Activated naive CD4-positive, alpha-beta T cell treated with anti-CD3 and anti-CD28 coated beads, Interleukin-2, amount 10 ng/mL, durations not matched to agents 7 days and 5 days (primary cell): Measurements from ENCODE around the gene SORL1.
"Not testable (repeated sequence)": the region's sequence is repeated elsewhere in the genome, so short reads cannot be mapped to it uniquely, and the experiment has no call there.

ENCODE experiments used
- CTCF ChIA-PET: fragments of 350-600 bp; sonication (Branson Sonifier 250); formaldehyde crosslinking; loops from one replicate; lab custom pipeline; 2021; ENCODE audit warnings: antibody characterized with exemption; lab: Charles Lee
- DNase-seq: peaks from one replicate; pipeline ENCODE4 v3.0.0-alpha.2; 2020
- H3K27ac Mint-ChIP-seq: one replicate; pipeline ENCODE4 v1.8.0; 2021; ENCODE audit warnings: mild to moderate bottlenecking, moderate library complexity, mixed read lengths
- H3K27me3 Mint-ChIP-seq: one replicate; pipeline ENCODE4 v1.8.0; 2021; ENCODE audit warnings: mild to moderate bottlenecking, mixed read lengths
- H3K36me3 Mint-ChIP-seq: one replicate; pipeline ENCODE4 v1.8.0; 2021; ENCODE audit warnings: mixed read lengths
- H3K4me1 Mint-ChIP-seq: one replicate; pipeline ENCODE4 v1.8.0; 2021; ENCODE audit warnings: mixed read lengths
- H3K4me3 Mint-ChIP-seq: one replicate; pipeline ENCODE4 v1.8.0; 2021; ENCODE audit warnings: mild to moderate bottlenecking, moderate library complexity, mixed read lengths
- H3K9me3 Mint-ChIP-seq: one replicate; pipeline ENCODE4 v1.8.0; 2021; ENCODE audit warnings: mixed read lengths

The SORL1 gene

DNA sequence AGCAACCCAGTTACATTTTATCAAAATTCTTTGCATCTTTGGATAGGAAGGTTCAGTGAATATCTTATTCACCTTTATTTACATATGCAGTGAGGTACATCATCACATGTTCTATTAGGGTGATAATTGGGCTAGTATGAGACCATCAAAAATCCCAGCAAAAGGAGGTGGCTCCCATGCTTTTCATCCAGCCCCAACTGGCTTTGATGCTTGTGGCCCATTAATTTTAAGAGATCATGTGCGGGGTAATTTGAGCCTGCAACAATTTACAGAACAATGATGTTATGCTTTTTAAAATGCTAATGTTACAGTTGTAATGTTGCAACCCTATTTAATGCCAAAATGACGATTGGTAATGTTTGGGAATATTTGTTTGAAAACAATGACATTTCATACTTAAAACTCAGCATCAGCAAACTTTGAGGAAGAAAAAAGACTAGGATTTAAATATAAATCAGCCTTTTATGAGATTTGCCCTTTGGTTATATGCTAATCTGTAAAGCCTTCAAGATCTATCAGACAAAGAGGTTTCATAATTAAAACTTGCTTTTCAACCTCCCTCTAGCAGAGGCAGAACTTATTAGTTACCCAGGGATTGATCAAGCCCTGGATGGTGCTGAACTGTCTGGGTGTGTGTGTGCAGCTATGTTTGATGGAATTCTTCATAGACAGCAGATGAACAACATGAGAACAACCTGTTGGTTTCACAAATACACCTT lies 184.1 kb downstream of the SORL1 start:
- DNase-seq, result no peak

DNA sequence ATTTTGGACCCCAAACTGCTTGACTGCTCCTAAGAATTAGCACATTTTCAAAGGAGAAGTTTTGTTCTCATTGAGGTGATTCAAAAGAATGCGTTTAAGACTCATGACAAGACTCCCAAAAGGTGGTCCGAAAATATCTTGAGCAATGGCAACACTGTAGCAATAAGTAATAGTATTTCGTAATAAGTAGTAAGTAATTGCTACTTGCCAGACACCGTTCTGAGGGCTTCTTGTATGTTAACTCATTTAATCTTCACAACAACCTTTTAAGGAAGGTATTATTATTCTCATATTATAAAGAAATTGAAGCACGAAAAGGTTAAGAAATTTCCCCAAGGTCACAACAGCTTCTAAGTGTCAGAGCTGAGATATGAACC lies 184.7 kb downstream of the SORL1 start:
- CTCF ChIA-PET, result no interaction called here
- no peak overlapping the region for H3K4me3 Mint-ChIP-seq
- peaks cover 27% of the 10 kb centered on the region for H3K36me3 Mint-ChIP-seq
- no peaks in the 10 kb centered on the region for H3K9me3 Mint-ChIP-seq
- no peaks in the 10 kb centered on the region for H3K27me3 Mint-ChIP-seq
- H3K4me1 Mint-ChIP-seq, result no peaks in the 10 kb centered on the region
- no peak overlapping the region for H3K27ac Mint-ChIP-seq
- DNase-seq, result no peak

More for the DNA sequence above, 184.1 kb downstream of the SORL1 start:
- Mint-ChIP-seq H3K27me3 (no peaks in the 10 kb centered on the region), H3K9me3 (no peaks in the 10 kb centered on the region), H3K4me1 (no peaks in the 10 kb centered on the region), H3K27ac (no peak overlapping the region), H3K36me3 (peaks cover 29% of the 10 kb centered on the region), H3K4me3 (no peak overlapping the region)
- CTCF ChIA-PET, result no interaction called here

DNA sequence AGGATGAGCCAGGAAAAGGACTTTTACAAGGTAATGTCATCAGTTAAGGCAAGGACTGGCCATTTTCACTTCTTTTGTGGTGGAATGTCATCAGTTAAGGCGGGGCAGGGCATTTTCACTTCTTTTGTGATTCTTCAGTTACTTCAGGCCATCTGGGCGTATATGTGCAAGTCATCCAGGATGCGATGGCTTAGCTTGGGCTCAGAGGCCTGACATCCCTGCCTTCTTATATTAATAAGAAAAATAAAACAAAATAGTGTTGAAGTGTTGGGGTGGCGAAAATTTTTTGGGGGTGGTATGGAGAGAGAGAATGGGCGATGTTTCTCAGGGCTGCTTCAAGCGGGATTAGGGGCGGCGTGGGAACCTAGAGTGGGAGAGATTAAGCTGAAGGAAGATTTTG lies 185.5 kb downstream of the SORL1 start:
- H3K9me3 Mint-ChIP-seq, H3K27me3 Mint-ChIP-seq, DNase-seq, CTCF ChIA-PET, H3K27ac Mint-ChIP-seq, H3K4me1 Mint-ChIP-seq, H3K4me3 Mint-ChIP-seq: not testable (repeated sequence)
- H3K36me3 Mint-ChIP-seq, result peaks cover 19% of the 10 kb centered on the region

GRCh38 chr11:121643479-121644186 lies 191.5 kb downstream of the SORL1 start:
- H3K4me3 Mint-ChIP-seq, result no peak overlapping the region
- no peak overlapping the region for H3K27ac Mint-ChIP-seq
- CTCF ChIA-PET, result interaction anchor here (0.9 kb wide), 1 partner anchor 12 kb away, joined by 3 read pairs; no protein-coding TSS in a partner anchor
- H3K9me3 Mint-ChIP-seq, result no peaks in the 10 kb centered on the region
- no peaks in the 10 kb centered on the region for H3K4me1 Mint-ChIP-seq
- H3K27me3 Mint-ChIP-seq, result no peaks in the 10 kb centered on the region
- no peak for DNase-seq
- H3K36me3 Mint-ChIP-seq, result no peaks in the 10 kb centered on the region

DNA sequence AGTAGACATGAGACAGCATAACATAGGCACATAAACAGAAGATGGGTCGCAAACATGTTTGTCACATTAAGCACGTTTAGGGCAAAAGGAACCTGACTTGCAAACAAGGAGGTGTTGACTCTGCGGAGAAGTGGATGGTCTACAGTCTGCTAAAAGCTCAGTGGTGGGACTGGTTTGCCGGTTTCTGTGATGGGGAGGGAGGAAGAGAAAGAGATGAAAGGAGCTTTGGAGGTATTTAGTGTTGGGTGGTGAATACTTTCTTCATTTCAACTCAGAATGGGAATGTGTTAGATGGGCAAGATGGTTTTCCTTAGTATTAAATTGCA lies 192.0 kb downstream of the SORL1 start:
- Mint-ChIP-seq H3K4me1 (no peaks in the 10 kb centered on the region), H3K9me3 (no peaks in the 10 kb centered on the region), H3K27ac (no peak overlapping the region), H3K36me3 (no peaks in the 10 kb centered on the region), H3K27me3 (no peaks in the 10 kb centered on the region), H3K4me3 (no peak overlapping the region)
- CTCF ChIA-PET, result interaction anchor here (0.9 to 1.8 kb wide), 2 partner anchors 11 kb away, joined by 3 to 11 read pairs; no protein-coding TSS in a partner anchor
- DNase-seq, result no peak

DNA sequence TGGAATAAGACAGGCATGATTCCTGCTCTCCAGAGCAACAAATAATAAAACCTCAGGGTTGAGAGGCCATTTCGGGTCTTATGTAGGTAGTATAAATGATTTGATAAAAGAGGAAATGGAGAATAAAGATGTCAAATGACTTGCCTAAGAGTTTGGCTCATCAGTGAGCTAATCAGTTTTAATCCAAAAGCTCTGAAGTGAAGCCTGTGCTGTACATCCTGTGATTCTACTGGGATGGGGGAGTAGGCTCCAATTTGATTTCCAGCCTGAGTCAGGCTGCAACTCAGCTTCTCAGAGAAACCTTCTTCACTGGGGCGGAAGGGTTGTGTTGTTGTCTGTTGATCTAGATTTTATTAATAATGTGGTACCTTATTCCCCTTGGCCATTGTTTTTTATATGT lies 192.9 kb downstream of the SORL1 start:
- Mint-ChIP-seq H3K4me1 (peaks cover 6% of the 10 kb centered on the region), H3K27me3 (no peaks in the 10 kb centered on the region), H3K9me3 (no peaks in the 10 kb centered on the region), H3K36me3 (no peaks in the 10 kb centered on the region), H3K27ac (no peak overlapping the region), H3K4me3 (no peak overlapping the region)
- DNase-seq, result no peak
- CTCF ChIA-PET, result interaction anchor here (1.3 to 1.8 kb wide), 2 partner anchors 10 to 14 kb away, joined by 3 to 11 read pairs; no protein-coding TSS in a partner anchor

DNA sequence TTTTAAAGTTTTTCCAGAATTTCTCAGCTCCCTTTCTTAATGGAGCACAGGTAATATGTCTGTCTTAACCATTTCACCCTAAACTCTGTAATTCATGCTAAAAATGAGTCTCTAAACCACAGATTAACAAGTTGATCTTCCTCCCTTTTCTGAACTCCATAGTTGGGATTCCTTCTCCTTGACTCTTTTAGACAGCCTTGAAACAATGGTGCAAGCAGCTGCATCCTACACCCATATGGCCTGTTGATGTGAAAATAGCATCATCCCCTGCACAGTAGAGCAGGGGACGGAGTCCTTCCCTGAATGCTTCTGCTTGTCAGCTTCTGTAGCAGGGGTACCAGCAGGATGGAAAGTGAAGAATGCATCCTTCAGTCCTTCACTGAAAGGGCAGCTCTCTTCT lies 193.5 kb downstream of the SORL1 start:
- Mint-ChIP-seq H3K36me3 (peaks cover under 1% of the 10 kb centered on the region), H3K27ac (no peak overlapping the region), H3K4me1 (peaks cover 12% of the 10 kb centered on the region), H3K9me3 (no peaks in the 10 kb centered on the region), H3K4me3 (no peak overlapping the region), H3K27me3 (no peaks in the 10 kb centered on the region)
- CTCF ChIA-PET, result interaction anchor here (1.3 to 1.8 kb wide), 2 partner anchors 9 to 14 kb away, joined by 3 to 11 read pairs; no protein-coding TSS in a partner anchor
- DNase-seq, result no peak

DNA sequence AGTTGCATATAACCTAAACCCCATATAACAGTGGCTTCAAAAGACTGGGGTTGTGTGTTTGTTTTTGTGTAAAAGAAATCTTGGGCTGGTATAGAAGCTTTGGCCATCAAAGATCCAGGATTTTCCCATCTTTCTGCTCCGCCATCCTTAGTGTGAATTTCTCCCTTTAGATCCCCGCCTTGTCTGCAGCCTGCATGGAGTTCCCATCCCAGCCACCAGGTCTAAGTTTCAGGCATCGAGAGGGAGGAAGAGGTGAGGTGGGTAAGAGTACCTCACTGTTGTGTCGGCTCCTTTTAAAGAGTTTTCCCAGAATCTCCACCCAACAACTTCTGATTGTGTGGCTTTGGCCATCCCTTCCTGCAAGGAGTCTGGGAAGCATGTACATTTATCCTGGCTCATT lies 196.2 kb downstream of the SORL1 start:
- Mint-ChIP-seq H3K27ac (no peak overlapping the region), H3K4me1 (peaks cover 24% of the 10 kb centered on the region), H3K9me3 (no peaks in the 10 kb centered on the region), H3K36me3 (peaks cover 2% of the 10 kb centered on the region), H3K4me3 (no peak overlapping the region), H3K27me3 (peaks cover 5% of the 10 kb centered on the region)
- no peak for DNase-seq
- CTCF ChIA-PET, result interaction anchor here (1.0 to 1.3 kb wide), 2 partner anchors 326 to 858 kb away, joined by 3 read pairs; no protein-coding TSS in a partner anchor

DNA sequence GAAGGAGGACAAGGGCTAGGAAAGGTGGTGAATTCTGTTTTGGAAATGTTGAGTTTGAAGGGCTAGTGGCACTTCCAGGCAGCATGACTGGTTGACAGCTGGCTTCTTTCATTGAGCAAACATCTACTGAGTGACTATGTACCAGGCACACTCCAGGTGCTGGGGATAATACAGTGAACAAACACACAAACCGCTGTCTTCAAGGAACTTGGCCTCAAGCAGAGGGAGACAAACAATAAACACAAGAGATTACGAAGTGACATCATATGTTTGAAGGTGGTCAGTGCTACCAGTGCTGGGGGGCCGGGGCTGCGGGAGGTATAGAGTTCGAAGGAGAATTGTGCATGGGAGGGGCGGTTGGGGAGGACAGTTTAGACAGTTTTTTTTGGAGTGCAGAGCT lies 197.7 kb downstream of the SORL1 start:
- CTCF ChIA-PET, result no interaction called here
- Mint-ChIP-seq H3K4me3 (no peak overlapping the region), H3K36me3 (peaks cover 2% of the 10 kb centered on the region), H3K9me3 (no peaks in the 10 kb centered on the region), H3K4me1 (peaks cover 25% of the 10 kb centered on the region), H3K27me3 (peaks cover 13% of the 10 kb centered on the region), H3K27ac (no peak overlapping the region)
- no peak for DNase-seq

GRCh38 chr11:121650351-121651256 lies 198.5 kb downstream of the SORL1 start:
- CTCF ChIA-PET, result no interaction called here
- DNase-seq, result peak; percentile 27
- Mint-ChIP-seq H3K27ac (peak overlapping the region; percentile 70), H3K9me3 (no peaks in the 10 kb centered on the region), H3K27me3 (peaks cover 21% of the 10 kb centered on the region), H3K4me3 (peak overlapping the region; percentile 27), H3K36me3 (peaks cover 2% of the 10 kb centered on the region), H3K4me1 (peaks cover 32% of the 10 kb centered on the region)

DNA sequence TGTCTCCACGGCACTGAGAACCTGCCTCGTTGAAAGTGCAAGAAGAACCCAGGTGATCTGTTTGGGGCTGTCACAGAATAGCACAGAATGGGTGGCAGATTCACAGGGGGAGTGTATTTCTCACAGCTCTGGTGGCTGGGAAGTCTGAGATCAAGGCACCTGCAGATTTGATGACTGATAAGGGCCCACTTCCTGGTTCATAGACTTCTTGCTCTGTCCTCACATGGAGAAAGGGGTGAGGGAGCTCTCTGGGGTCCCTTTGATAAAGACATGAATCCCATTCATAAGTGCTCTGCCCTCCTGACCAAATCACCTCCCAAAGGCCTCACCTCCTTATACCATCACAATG lies 199.1 kb downstream of the SORL1 start:
- Mint-ChIP-seq H3K36me3 (peaks cover 2% of the 10 kb centered on the region), H3K9me3 (no peaks in the 10 kb centered on the region), H3K4me3 (no peak overlapping the region), H3K4me1 (peaks cover 39% of the 10 kb centered on the region), H3K27ac (peak overlapping the region; percentile 70), H3K27me3 (peaks cover 22% of the 10 kb centered on the region)
- peak; percentile 27 for DNase-seq
- CTCF ChIA-PET, result no interaction called here

GRCh38 chr11:121652971-121653370 lies 200.9 kb downstream of the SORL1 start:
- no peak overlapping the region for H3K4me3 Mint-ChIP-seq
- no peaks in the 10 kb centered on the region for H3K9me3 Mint-ChIP-seq
- CTCF ChIA-PET, result interaction anchor here (1.2 to 4.9 kb wide), 3 partner anchors 10 to 551 kb away, joined by 3 to 18 read pairs (median 5); no protein-coding TSS in a partner anchor
- H3K4me1 Mint-ChIP-seq, result peaks cover 39% of the 10 kb centered on the region
- H3K27ac Mint-ChIP-seq, result no peak overlapping the region
- H3K36me3 Mint-ChIP-seq, result peaks cover 2% of the 10 kb centered on the region
- peaks cover 25% of the 10 kb centered on the region for H3K27me3 Mint-ChIP-seq
- DNase-seq, result no peak

DNA sequence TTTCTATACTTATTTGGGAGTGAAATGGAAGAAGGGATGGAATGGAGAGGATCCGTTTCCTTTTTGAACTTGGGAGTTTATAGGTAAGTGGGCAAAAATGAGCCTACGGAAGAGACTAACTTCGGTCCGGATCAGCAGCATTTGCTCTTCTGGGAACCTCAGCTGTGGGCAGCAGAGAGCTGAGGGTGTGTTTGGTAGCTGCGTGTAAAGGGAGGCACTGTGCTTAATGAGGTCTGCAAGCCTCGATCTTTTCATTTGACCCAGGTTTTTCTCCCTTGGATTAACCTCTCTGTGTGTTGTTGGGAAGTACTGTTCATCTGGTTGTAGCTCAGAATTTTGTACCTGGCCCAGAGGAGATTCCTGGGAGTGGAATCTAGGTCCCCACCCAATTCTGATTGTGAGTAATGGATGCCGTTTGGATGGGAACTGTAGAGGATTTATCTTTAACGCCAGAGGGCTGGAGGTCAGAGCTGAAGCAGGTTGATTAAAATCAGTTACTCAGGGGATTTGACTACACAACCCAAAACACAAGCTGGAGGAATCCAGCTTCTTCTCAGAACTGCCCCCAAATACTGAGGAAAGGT lies 202.2 kb downstream of the SORL1 start:
- CTCF ChIA-PET, result interaction anchor here (0.7 to 4.9 kb wide), 14 partner anchors 8 to 852 kb away, joined by 3 to 18 read pairs (median 4); no protein-coding TSS in a partner anchor
- H3K27ac Mint-ChIP-seq, result no peak overlapping the region
- peaks cover 2% of the 10 kb centered on the region for H3K36me3 Mint-ChIP-seq

More for the DNA sequence above, 202.2 kb downstream of the SORL1 start:
- H3K9me3 Mint-ChIP-seq, result no peaks in the 10 kb centered on the region
- no peak for DNase-seq
- peaks cover 25% of the 10 kb centered on the region for H3K27me3 Mint-ChIP-seq
- peaks cover 39% of the 10 kb centered on the region for H3K4me1 Mint-ChIP-seq
- H3K4me3 Mint-ChIP-seq, result no peak overlapping the region
